GM19035 (cell line): ENCODE results near the gene NEDD4.
"Not testable (repeated sequence)": the region's sequence is repeated elsewhere in the genome, so short reads cannot be mapped to it uniquely, and the experiment has no call there.

Source experiments
- ATAC-seq: cut with Tn5 transposase; IDR thresholded peaks from one replicate; pipeline ENCODE4 v1.9.1; 2021; ENCODE audit not compliant: unreplicated experiment

Gene NEDD4

DNA sequence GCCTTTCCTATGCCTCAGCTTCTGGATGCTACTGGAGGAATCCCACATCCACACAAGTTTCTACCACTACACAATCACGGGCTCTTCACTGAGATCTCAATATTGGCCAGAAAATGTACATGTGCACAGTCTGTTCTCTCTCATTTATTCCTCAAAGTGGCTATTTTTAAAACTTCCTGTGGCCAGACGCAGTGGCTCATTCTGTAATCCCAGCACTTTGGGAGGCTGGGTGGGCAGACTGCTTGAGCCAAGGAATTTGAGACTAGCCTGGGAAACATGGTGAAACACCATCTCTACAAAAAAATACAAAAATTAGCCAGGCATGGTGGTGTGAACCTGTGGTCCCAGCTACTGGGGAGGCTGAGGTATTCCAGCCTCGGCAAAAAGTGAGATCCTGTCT, 159.1 kb downstream of the NEDD4 start:
- ATAC-seq, result no peak

GRCh38 chr15:55829826-55830225, 163.6 kb downstream of the NEDD4 start:
- no peak for ATAC-seq

DNA sequence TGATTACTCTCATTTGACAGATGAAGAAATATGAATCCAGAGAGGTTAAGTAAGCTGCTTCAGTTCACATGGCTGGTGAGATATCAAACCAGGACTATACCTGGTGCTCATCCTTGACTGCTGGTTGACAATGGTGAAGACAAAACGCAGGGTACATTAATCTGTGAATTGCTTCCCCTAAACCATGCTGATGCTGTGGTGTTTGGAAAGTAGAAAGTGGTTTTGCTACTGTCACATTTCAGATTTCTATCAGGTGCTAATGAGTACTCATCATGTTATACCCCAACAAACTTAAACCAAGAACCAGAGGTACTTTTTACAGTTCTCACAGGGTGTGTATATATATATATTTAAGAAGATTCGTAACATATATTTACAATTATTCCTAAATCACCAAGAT, 165.5 kb downstream of the NEDD4 start:
- no peak for ATAC-seq

DNA sequence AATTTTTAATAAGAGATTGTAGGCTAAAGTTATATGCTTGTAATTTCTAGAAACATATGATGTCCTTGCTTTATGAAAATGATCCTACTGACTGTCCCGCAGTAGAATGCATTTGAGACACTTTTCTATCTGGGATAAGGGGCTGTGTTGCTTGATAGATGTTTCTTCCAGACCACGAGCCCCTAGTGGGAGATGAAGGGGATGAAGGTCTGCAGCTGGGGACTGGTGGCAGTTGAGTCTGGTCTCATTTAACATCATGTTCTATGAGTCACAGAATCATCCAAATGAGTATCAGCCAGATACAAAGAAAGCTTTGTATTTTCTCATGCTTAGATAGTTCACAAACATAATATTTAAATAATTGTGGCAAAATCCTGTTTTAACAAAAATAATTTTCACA, 166.2 kb downstream of the NEDD4 start:
- ATAC-seq, result no peak

- ATAC-seq, result no peak
Measured at GRCh38 chr15:55824857-55825613, 168.4 kb downstream of the NEDD4 start.

GRCh38 chr15:55823699-55824340, 169.6 kb downstream of the NEDD4 start:
- no peak for ATAC-seq

DNA sequence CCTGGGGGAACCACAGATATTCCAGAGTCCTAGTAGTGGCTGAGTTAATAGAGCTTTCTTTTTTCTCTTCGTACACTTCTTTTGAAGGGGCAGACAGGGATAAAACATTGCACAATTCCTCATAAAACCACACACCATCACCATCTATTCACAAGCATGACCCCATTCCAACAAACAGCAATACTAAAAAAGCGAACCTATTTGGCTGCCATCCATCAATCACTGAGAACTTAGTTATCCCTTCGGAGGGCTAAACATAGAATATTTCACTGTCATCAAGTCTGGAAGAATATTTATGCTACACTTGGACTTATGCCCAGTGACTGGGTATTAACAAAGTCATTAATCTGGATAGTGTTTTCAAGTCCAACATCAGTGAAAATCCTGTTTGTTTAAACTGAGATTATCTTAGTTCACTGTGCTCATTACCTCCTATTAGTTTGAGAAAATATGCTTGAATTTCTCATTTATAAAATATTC, 170.2 kb downstream of the NEDD4 start:
- no peak for ATAC-seq

GRCh38 chr15:55821740-55822139, 171.7 kb downstream of the NEDD4 start:
- not testable (repeated sequence) for ATAC-seq

GRCh38 chr15:55820043-55820442, 173.4 kb downstream of the NEDD4 start:
- no peak for ATAC-seq

- no peak for ATAC-seq
Measured at GRCh38 chr15:55819397-55820034, 173.9 kb downstream of the NEDD4 start.

DNA sequence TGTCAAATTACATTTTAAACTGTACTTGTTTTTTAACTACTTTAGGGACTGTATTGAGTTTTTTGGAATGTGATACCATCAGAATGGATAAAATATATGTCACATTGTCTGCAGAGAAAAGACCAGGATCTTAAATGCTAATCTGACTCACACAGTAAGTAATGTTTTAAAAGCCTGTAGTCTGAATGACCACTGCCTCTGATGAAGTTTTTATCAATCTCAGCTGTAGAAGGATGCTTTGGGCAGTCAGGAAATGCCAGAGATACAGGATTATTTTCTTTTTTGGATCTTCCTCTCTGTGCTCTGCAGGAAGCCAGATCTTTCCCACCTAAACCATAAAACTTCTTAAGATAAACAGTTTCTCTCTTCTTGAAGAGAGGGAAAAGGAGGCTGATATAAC, 177.4 kb downstream of the NEDD4 start:
- ATAC-seq, result no peak

DNA sequence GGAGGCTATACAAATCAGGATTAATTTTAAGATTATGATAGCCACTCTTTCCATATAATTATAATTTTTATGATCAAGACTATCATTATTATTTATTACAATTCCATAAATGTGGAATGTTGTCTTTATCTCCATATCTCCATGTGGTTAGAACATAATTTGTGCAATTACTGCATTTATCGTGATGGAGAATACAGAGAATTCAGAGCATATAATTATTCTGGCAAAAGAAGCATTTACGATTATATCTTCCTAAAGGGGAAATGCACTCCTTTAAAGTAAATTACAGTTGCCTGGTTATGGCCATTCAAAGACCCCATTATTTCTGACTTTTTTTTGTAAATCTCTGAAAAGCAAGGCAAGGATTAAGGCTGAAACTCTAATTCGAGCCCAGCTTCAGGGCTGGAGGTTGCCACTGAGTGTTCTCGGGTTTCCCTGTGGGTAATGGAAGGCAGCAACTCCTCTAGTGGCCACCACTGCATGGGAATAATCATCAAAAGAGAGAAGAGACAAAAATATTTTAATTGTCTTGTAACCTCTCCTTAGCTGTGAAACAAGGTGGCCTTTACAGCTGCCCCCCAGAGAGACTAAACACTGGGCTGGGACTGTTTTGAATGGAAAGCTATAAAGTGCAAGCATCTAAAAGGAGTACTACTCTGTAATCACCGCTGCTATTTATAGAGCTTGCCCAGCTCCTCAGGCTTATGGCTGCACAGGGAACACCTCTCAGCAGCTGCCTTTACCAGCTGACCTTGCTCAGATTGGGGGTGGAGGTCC, 190.6 kb downstream of the NEDD4 start:
- ATAC-seq, result no peak

- ATAC-seq, result no peak
Measured at GRCh38 chr15:55800216-55800615, 193.2 kb downstream of the NEDD4 start.

DNA sequence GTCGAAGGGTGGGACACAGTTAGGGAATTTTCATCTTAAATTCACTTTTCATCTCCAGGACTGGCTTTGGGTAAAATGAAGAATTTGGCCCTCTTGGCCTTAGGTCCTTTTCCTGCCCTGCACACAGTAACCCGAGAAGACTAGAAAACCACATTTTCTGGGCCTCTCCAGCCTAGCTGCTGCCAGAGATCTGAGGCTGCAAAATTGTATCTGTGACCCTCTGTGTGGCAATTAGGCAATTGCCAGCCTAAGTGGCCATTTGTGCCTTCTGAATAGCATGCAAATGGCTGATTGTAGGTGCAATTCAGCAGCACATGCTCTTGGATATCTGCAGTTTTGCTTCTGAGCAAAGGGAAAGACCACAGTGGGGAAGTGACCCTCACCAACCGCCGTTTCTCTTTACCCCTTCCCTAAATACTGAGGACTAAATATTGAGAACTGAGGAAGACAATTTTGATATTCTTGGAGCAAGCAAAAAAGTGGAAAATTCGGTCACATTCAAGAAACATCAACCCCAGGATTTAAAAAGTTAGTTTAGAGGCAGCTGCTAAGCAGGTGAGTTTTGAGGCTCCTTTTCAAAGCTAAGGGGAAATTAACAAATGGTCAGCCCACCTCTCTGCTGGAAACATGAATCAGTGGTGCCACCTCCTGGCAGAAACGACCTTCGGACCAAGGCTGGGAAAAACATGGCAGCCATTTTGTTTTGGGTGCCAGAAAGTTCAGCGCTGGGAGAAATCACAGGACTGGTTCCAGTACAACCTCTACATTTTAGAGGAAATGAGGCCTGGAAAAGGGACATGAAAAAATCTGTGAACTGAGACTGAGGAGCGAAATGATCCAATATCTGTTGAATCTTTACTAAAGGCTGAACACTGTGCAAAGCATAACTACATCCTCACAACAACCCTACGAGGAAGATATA, 193.9 kb downstream of the NEDD4 start:
- ATAC-seq, result no peak

DNA sequence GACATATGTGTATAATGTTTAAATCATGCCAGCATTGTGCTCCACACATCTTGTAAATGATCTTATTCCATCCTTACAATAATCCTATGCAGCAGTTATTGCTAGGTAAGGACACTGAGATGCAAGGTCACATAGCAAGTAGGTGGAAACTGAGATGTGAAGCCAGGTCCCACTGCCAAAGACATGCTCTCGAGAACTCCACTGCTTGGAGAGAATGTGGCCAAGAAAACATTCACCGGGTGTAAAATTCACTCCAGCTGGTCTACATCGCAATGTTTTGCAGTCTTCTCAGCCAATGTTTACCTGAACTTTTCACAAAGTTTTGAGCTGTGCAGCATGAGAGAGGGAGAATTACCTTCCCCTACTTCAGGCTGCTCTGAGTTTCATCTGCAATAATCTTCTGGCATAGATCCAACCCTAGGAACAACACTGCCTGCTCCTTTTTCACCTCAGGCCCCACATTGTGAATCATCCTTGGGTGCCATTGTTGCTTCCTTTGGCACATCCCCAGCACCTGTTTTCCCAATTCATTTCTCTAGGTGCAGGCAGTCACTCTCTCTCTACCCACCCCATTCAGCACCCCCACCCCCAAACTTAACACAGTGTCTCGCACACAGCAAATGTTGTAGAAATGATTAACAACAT, 197.0 kb downstream of the NEDD4 start:
- ATAC-seq, result no peak

- ATAC-seq, result no peak
Measured at GRCh38 chr15:55795031-55795430, 198.4 kb downstream of the NEDD4 start.

- no peak for ATAC-seq
Measured at GRCh38 chr15:55791551-55792400, 201.6 kb downstream of the NEDD4 start.

GRCh38 chr15:55789066-55789660, 204.2 kb downstream of the NEDD4 start:
- ATAC-seq, result no peak
